Measurements from ENCODE around the gene KRTAP4-1. TPM values are rescaled to one million over a fixed set of nuclear protein-coding genes. Genes with fewer than 3 reads are reported as not detected.
"Not testable (repeated sequence)": the region's sequence is repeated elsewhere in the genome, so short reads cannot be mapped to it uniquely, and the experiment has no call there.

KRTAP4-1 gene
- total and polyA plus RNA-seq, 5 donors: not detected

GRCh38 chr17:41147531-41148204 is 37.0 kb downstream of the KRTAP4-1 start:
- Histone ChIP-seq H3K9me3 (ENCODE audit: control insufficient read depth, low read length) (no peaks in the 10 kb centered on the region), H3K4me1 (ENCODE audit: control insufficient read depth, insufficient read depth, low read length) (no peaks in the 10 kb centered on the region), H3K27ac (ENCODE audit: low read length) (no peak overlapping the region), H3K27me3 (ENCODE audit: control insufficient read depth, insufficient read depth) (no peaks in the 10 kb centered on the region), H3K4me3 (ENCODE audit: low read length) (no peak overlapping the region)
- 89% methylated on average over 2 of the region's 2 CpGs for WGBS
- DNase-seq (no peak), ATAC-seq (no peak)
- intact Hi-C loops (cut with DNase I): no loop called here

DNA sequence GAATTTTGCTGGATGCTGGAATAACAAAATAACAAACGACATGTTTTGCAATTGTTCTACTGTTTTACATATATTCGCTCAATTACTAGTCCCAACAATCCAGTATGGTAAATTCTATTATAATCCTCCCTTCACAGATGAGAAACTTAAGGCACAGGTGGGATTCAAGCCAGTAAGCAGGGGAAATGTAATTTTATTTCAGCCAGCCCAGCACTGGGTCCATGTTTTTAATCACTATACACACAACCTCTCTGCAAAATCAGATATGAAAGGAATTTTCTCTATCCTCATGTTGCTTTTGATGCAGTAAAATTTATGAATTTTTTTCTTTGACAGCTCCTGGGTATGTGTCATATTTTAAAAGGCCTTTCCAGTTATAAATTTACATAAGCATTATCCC is 39.5 kb downstream of the KRTAP4-1 start:
- ATAC-seq (no peak), DNase-seq (no peak)
- Histone ChIP-seq H3K27me3 (ENCODE audit: control insufficient read depth, insufficient read depth) (no peaks in the 10 kb centered on the region), H3K9me3 (ENCODE audit: control insufficient read depth, low read length) (peaks cover 2% of the 10 kb centered on the region), H3K4me3 (ENCODE audit: low read length) (no peak overlapping the region), H3K4me1 (ENCODE audit: control insufficient read depth, insufficient read depth, low read length) (no peaks in the 10 kb centered on the region), H3K27ac (ENCODE audit: low read length) (no peak overlapping the region)
- intact Hi-C loops (cut with DNase I): no loop called here
- 83% methylated on average over 2 of the region's 2 CpGs for WGBS

GRCh38 chr17:41144846-41145245 is 39.9 kb downstream of the KRTAP4-1 start:
- 88% methylated on average over 1 of the region's 1 CpG for WGBS
- ATAC-seq: no peak

GRCh38 chr17:41141361-41141760 is 43.4 kb downstream of the KRTAP4-1 start:
- H3K27ac ChIP-seq (ENCODE audit: low read length): no peak overlapping the region
- DNase-seq (no peak), ATAC-seq (no peak)
- no peaks in the 10 kb centered on the region for H3K4me1 ChIP-seq (ENCODE audit: control insufficient read depth, insufficient read depth, low read length)
- no peak overlapping the region for H3K4me3 ChIP-seq (ENCODE audit: low read length)
- intact Hi-C loops (cut with DNase I): no loop called here
- H3K27me3 ChIP-seq (ENCODE audit: control insufficient read depth, insufficient read depth): no peaks in the 10 kb centered on the region
- H3K9me3 ChIP-seq (ENCODE audit: control insufficient read depth, low read length): peaks cover 3% of the 10 kb centered on the region

More at GRCh38 chr17:41144846-41145245, 39.9 kb downstream of the KRTAP4-1 start:
- Histone ChIP-seq H3K27ac (ENCODE audit: low read length) (no peak overlapping the region), H3K4me3 (ENCODE audit: low read length) (no peak overlapping the region), H3K27me3 (ENCODE audit: control insufficient read depth, insufficient read depth) (no peaks in the 10 kb centered on the region), H3K9me3 (ENCODE audit: control insufficient read depth, low read length) (peaks cover 3% of the 10 kb centered on the region), H3K4me1 (ENCODE audit: control insufficient read depth, insufficient read depth, low read length) (no peaks in the 10 kb centered on the region)
- no peak for DNase-seq
- intact Hi-C loops (cut with DNase I): no loop called here

GRCh38 chr17:41140360-41141131 is 44.2 kb downstream of the KRTAP4-1 start, which contains the start of gene KRTAP4-6:
Gene KRTAP4-6 (minus strand): TSS chr17:41140544. CDS start chr17:41140487, 57 bp downstream.
- ATAC-seq (no peak), DNase-seq (no peak)
- Histone ChIP-seq H3K9me3 (ENCODE audit: control insufficient read depth, low read length) (peaks cover 3% of the 10 kb centered on the region), H3K27me3 (ENCODE audit: control insufficient read depth, insufficient read depth) (no peaks in the 10 kb centered on the region), H3K4me3 (ENCODE audit: low read length) (no peak within 1 kb of the TSS), H3K27ac (ENCODE audit: low read length) (no peak within 1 kb of the TSS), H3K4me1 (ENCODE audit: control insufficient read depth, insufficient read depth, low read length) (no peaks in the 10 kb centered on the region)
- WGBS: 86% methylated on average over 6 of the region's 6 CpGs
- intact Hi-C loops (cut with DNase I): no loop called here

DNA sequence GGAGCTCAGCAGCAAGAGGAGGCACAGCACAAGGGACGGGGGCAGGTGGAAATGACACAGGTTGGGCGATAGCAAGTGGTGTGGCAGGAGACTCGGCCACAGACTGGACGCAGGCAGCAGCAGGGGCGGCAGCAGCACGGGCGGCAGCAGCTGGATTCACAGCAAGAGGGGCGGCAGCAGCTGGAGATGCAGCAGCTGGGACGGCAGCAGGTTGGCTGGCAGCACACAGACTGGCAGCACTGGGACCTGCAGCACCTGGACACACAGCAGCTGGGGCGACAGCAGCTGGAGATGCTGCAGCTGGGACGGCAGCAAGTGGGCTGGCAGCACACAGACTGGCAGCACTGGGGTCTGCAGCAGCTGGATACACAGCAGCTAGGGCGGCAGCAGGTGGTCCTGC is 44.8 kb downstream of the KRTAP4-1 start:
- H3K9me3 ChIP-seq (ENCODE audit: control insufficient read depth, low read length); intact Hi-C loops (cut with DNase I); H3K4me3 ChIP-seq (ENCODE audit: low read length); DNase-seq; H3K27ac ChIP-seq (ENCODE audit: low read length); H3K27me3 ChIP-seq (ENCODE audit: control insufficient read depth, insufficient read depth); ATAC-seq; H3K4me1 ChIP-seq (ENCODE audit: control insufficient read depth, insufficient read depth, low read length): not testable (repeated sequence)
- 86% methylated on average over 12 of the region's 12 CpGs for WGBS

Other genes with a start within 250 kb of the KRTAP4-1 start
Only the 30 nearest of the 41 such genes appear.
- not detected for gene KRTAP1-5, start 157.7 kb downstream of the KRTAP4-1 start, total RNA-seq
- gene KRTAP1-5, start 157.7 kb downstream of the KRTAP4-1 start, polyA plus RNA-seq: not detected
- gene KRTAP1-4, start 154.7 kb downstream of the KRTAP4-1 start, total RNA-seq: not detected
- gene KRTAP1-4, start 154.7 kb downstream of the KRTAP4-1 start, polyA plus RNA-seq: not detected
- not detected for gene KRTAP1-3, start 150.0 kb downstream of the KRTAP4-1 start, total RNA-seq
- gene KRTAP1-3, start 150.0 kb downstream of the KRTAP4-1 start, polyA plus RNA-seq: not detected
- not detected for gene KRTAP1-1, start 143.5 kb downstream of the KRTAP4-1 start, total RNA-seq
- not detected for gene KRTAP1-1, start 143.5 kb downstream of the KRTAP4-1 start, polyA plus RNA-seq
- gene KRTAP2-1, start 137.6 kb downstream of the KRTAP4-1 start, total RNA-seq: not detected
- gene KRTAP2-1, start 137.6 kb downstream of the KRTAP4-1 start, polyA plus RNA-seq: not detected
- gene KRTAP2-2, start 129.7 kb downstream of the KRTAP4-1 start, total RNA-seq: not detected
- not detected for gene KRTAP2-2, start 129.7 kb downstream of the KRTAP4-1 start, polyA plus RNA-seq
- gene KRTAP2-3, start 124.8 kb downstream of the KRTAP4-1 start, total RNA-seq: not detected
- gene KRTAP2-3, start 124.8 kb downstream of the KRTAP4-1 start, polyA plus RNA-seq: not detected
- not detected for gene KRTAP2-4, start 119.0 kb downstream of the KRTAP4-1 start, total RNA-seq
- gene KRTAP2-4, start 119.0 kb downstream of the KRTAP4-1 start, polyA plus RNA-seq: not detected
- gene KRTAP4-7, start 100.8 kb downstream of the KRTAP4-1 start, total RNA-seq: not detected
- not detected for gene KRTAP4-7, start 100.8 kb downstream of the KRTAP4-1 start, polyA plus RNA-seq
- not detected for gene KRTAP4-8, start 86.8 kb downstream of the KRTAP4-1 start, total RNA-seq
- not detected for gene KRTAP4-8, start 86.8 kb downstream of the KRTAP4-1 start, polyA plus RNA-seq
- not detected for gene KRTAP4-16, start 82.7 kb downstream of the KRTAP4-1 start, total RNA-seq
- gene KRTAP4-16, start 82.7 kb downstream of the KRTAP4-1 start, polyA plus RNA-seq: not detected
- not detected for gene KRTAP4-9, start 79.5 kb downstream of the KRTAP4-1 start, total RNA-seq
- gene KRTAP4-9, start 79.5 kb downstream of the KRTAP4-1 start, polyA plus RNA-seq: not detected
- gene KRTAP4-11, start 66.5 kb downstream of the KRTAP4-1 start, total RNA-seq: not detected
- not detected for gene KRTAP4-11, start 66.5 kb downstream of the KRTAP4-1 start, polyA plus RNA-seq
- gene KRTAP4-12, start 60.7 kb downstream of the KRTAP4-1 start, total RNA-seq: not detected
- not detected for gene KRTAP4-12, start 60.7 kb downstream of the KRTAP4-1 start, polyA plus RNA-seq
- not detected for gene KRTAP4-6, start 44.4 kb downstream of the KRTAP4-1 start, total RNA-seq
- not detected for gene KRTAP4-6, start 44.4 kb downstream of the KRTAP4-1 start, polyA plus RNA-seq
- not detected for gene KRTAP4-5, start 35.1 kb downstream of the KRTAP4-1 start, total RNA-seq
- gene KRTAP4-5, start 35.1 kb downstream of the KRTAP4-1 start, polyA plus RNA-seq: not detected
- not detected for gene KRTAP4-4, start 24.2 kb downstream of the KRTAP4-1 start, total RNA-seq
- not detected for gene KRTAP4-4, start 24.2 kb downstream of the KRTAP4-1 start, polyA plus RNA-seq
- gene KRTAP4-3, start 16.7 kb downstream of the KRTAP4-1 start, total RNA-seq: not detected
- not detected for gene KRTAP4-3, start 16.7 kb downstream of the KRTAP4-1 start, polyA plus RNA-seq
- gene KRTAP4-2, start 6.7 kb downstream of the KRTAP4-1 start, total RNA-seq: not detected
- not detected for gene KRTAP4-2, start 6.7 kb downstream of the KRTAP4-1 start, polyA plus RNA-seq
- gene KRTAP9-1, start 5.0 kb upstream of the KRTAP4-1 start, total RNA-seq: not detected
- not detected for gene KRTAP9-1, start 5.0 kb upstream of the KRTAP4-1 start, polyA plus RNA-seq
- not detected for gene KRTAP9-2, start 41.7 kb upstream of the KRTAP4-1 start, total RNA-seq
- gene KRTAP9-2, start 41.7 kb upstream of the KRTAP4-1 start, polyA plus RNA-seq: not detected
- not detected for gene KRTAP9-3, start 47.5 kb upstream of the KRTAP4-1 start, total RNA-seq
- not detected for gene KRTAP9-3, start 47.5 kb upstream of the KRTAP4-1 start, polyA plus RNA-seq
- gene KRTAP9-8, start 53.1 kb upstream of the KRTAP4-1 start, total RNA-seq: not detected
- not detected for gene KRTAP9-8, start 53.1 kb upstream of the KRTAP4-1 start, polyA plus RNA-seq
- not detected for gene KRTAP9-4, start 64.8 kb upstream of the KRTAP4-1 start, total RNA-seq
- not detected for gene KRTAP9-4, start 64.8 kb upstream of the KRTAP4-1 start, polyA plus RNA-seq
- not detected for gene KRTAP9-9, start 70.5 kb upstream of the KRTAP4-1 start, total RNA-seq
- not detected for gene KRTAP9-9, start 70.5 kb upstream of the KRTAP4-1 start, polyA plus RNA-seq
- gene KRTAP9-6, start 80.5 kb upstream of the KRTAP4-1 start, total RNA-seq: not detected
- gene KRTAP9-6, start 80.5 kb upstream of the KRTAP4-1 start, polyA plus RNA-seq: not detected
- not detected for gene KRTAP9-7, start 90.8 kb upstream of the KRTAP4-1 start, total RNA-seq
- not detected for gene KRTAP9-7, start 90.8 kb upstream of the KRTAP4-1 start, polyA plus RNA-seq
- not detected for gene KRTAP29-1, start 117.9 kb upstream of the KRTAP4-1 start, total RNA-seq
- gene KRTAP29-1, start 117.9 kb upstream of the KRTAP4-1 start, polyA plus RNA-seq: not detected
- gene KRTAP16-1, start 124.4 kb upstream of the KRTAP4-1 start, total RNA-seq: not detected
- not detected for gene KRTAP16-1, start 124.4 kb upstream of the KRTAP4-1 start, polyA plus RNA-seq
- gene KRTAP17-1, start 130.8 kb upstream of the KRTAP4-1 start, total RNA-seq: not detected
- not detected for gene KRTAP17-1, start 130.8 kb upstream of the KRTAP4-1 start, polyA plus RNA-seq

Measured in right cardiac atrium (tissue), 5 donors.